PC-9 (cell line): ENCODE measurements around the gene IRX3. TPM values are rescaled to one million over a fixed set of nuclear protein-coding genes. Genes with fewer than 3 reads are reported as not detected.

Experiments
- BruUV-seq: library from RNA; stranded (reverse); fragments of 400-500 nt; replicated peaks from 2 replicates; lab custom pipeline; 2021; lab: Mats Ljungman, UMichigan
- CTCF ChIA-PET: fragments of 300-600 bp; sonication (Branson Sonifier 250); formaldehyde crosslinking; loops from one replicate; lab custom pipeline; 2022; ENCODE audit warnings: antibody characterized with exemption; lab: Charles Lee
- POLR2A ChIA-PET: fragments of 300-600 bp; sonication (Branson Sonifier 250); formaldehyde crosslinking; loops from one replicate; lab custom pipeline; 2022; ENCODE audit warnings: antibody characterized with exemption; ENCODE audit not compliant: unreplicated experiment; lab: Charles Lee
- DNase-seq, 2 experiments: peaks; one replicate each; pipeline versions ENCODE4 v3.0.0 to v3.0.0-alpha.2; 2015 to 2022; ENCODE audit warnings: mixed read lengths in 1 of 2
- H2AFZ ChIP-seq: fragments of 200-600 bp; sonication (generic); 2 replicates; pipeline ENCODE4 v1.8.1; 2017; ENCODE audit warnings: antibody characterized with exemption
- H3F3A ChIP-seq: fragments of 200-600 bp; sonication (generic); 2 replicates; pipeline ENCODE4 v1.8.1; 2017; ENCODE audit warnings: antibody characterized with exemption, mild to moderate bottlenecking, low read depth; ENCODE audit not compliant: insufficient read depth
- H3K27ac ChIP-seq: fragments of 200-600 bp; sonication (generic); 2 replicates; pipeline ENCODE4 v1.6.1; 2016; ENCODE audit warnings: mixed run types
- H3K27me3 ChIP-seq: fragments of 200-600 bp; sonication (generic); 2 replicates; pipeline ENCODE4 v1.6.1; 2016; ENCODE audit warnings: low read depth, mixed run types; ENCODE audit not compliant: insufficient read depth
- H3K36me3 ChIP-seq: fragments of 200-600 bp; sonication (generic); 2 replicates; pipeline ENCODE4 v1.6.1; 2016; ENCODE audit warnings: low read depth, mixed run types
- H3K4me1 ChIP-seq: fragments of 200-600 bp; sonication (generic); replicated peaks from 2 replicates; pipeline ENCODE4 v1.6.1; 2016; ENCODE audit warnings: mixed run types; ENCODE audit not compliant: insufficient read depth
- H3K4me2 ChIP-seq: fragments of 200-600 bp; sonication (generic); 2 replicates; pipeline ENCODE4 v1.6.1; 2017; ENCODE audit warnings: mixed run types
- H3K4me3 ChIP-seq: fragments of 200-600 bp; sonication (generic); 2 replicates; pipeline ENCODE4 v1.6.1; 2016; ENCODE audit warnings: mixed run types
- H3K79me2 ChIP-seq: fragments of 200-600 bp; sonication (generic); 2 replicates; pipeline ENCODE4 v1.6.1; 2017; ENCODE audit warnings: low read depth, mixed run types
- H3K9me2 ChIP-seq: fragments of 200-600 bp; sonication (generic); 2 replicates; pipeline ENCODE4 v1.8.1; 2017; ENCODE audit warnings: mild to moderate bottlenecking; ENCODE audit not compliant: insufficient read depth
- H3K9me3 ChIP-seq: fragments of 200-600 bp; sonication (generic); 2 replicates; pipeline ENCODE4 v1.8.1; 2016; ENCODE audit warnings: low read depth; ENCODE audit not compliant: insufficient read depth
- H4K20me1 ChIP-seq: fragments of 200-600 bp; sonication (generic); 2 replicates; pipeline ENCODE4 v1.8.1; 2017; ENCODE audit not compliant: insufficient read depth
- EZH2 ChIP-seq: fragments of 200-600 bp; sonication (generic); IDR thresholded peaks from 2 replicates; pipeline ENCODE4 v1.8.0; 2017; ENCODE audit warnings: antibody characterized with exemption, low read depth
- intact Hi-C: fragments of 100-400 bp; cut with micrococcal nuclease; formaldehyde crosslinking; loops from one replicate; pipeline ENCODE4 v1.10.0; 2022; ENCODE audit not compliant: unreplicated experiment
- total RNA-seq: library from RNA; stranded (reverse); gene quantifications from 2 replicates; pipeline ENCODE4 v1.2.3, GENCODE V29; 2021
- TF ChIP-seq, protein P1 (sequence below): fragments of 200-600 bp; sonication (generic); conservative IDR thresholded peaks from 2 replicates; pipeline ENCODE4 v1.6.1; 2017; ENCODE audit warnings: mixed run types, antibody characterized with exemption, mild to moderate bottlenecking, moderate library complexity

The IRX3 gene
- total RNA-seq, 1 experiment from 2014 or later: 13.1 TPM

GRCh38 chr16:54269461-54269860 is 17.1 kb downstream of the IRX3 start:
- H3K9me2 ChIP-seq: no peaks in the 10 kb centered on the region
- ChIA-PET POLR2A (no interaction called here), CTCF (no interaction called here)
- H3K36me3 ChIP-seq: no peaks in the 10 kb centered on the region
- TF ChIP-seq, protein P1, sequence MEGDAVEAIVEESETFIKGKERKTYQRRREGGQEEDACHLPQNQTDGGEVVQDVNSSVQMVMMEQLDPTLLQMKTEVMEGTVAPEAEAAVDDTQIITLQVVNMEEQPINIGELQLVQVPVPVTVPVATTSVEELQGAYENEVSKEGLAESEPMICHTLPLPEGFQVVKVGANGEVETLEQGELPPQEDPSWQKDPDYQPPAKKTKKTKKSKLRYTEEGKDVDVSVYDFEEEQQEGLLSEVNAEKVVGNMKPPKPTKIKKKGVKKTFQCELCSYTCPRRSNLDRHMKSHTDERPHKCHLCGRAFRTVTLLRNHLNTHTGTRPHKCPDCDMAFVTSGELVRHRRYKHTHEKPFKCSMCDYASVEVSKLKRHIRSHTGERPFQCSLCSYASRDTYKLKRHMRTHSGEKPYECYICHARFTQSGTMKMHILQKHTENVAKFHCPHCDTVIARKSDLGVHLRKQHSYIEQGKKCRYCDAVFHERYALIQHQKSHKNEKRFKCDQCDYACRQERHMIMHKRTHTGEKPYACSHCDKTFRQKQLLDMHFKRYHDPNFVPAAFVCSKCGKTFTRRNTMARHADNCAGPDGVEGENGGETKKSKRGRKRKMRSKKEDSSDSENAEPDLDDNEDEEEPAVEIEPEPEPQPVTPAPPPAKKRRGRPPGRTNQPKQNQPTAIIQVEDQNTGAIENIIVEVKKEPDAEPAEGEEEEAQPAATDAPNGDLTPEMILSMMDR: no peak
- TF ChIP-seq EZH2: no peak
- intact Hi-C loops: no loop called here
- no peak overlapping the region for H3K4me2 ChIP-seq
- H3K27ac ChIP-seq: no peak overlapping the region
- H3K9me3 ChIP-seq: no peaks in the 10 kb centered on the region
- no peak overlapping the region for H3K4me3 ChIP-seq
- no peaks in the 10 kb centered on the region for H3K27me3 ChIP-seq
- H3K79me2 ChIP-seq: no peaks in the 10 kb centered on the region
- BruUV-seq: no TSS peak
- DNase-seq: no peak
- peaks cover 13% of the 10 kb centered on the region; the same call in 1 of the 2 replicates for H3K4me1 ChIP-seq
- H4K20me1 ChIP-seq: no peaks in the 10 kb centered on the region
- no peak overlapping the region for H2AFZ ChIP-seq
- H3F3A ChIP-seq: peaks cover 9% of the 10 kb centered on the region; the same call in 1 of the 2 replicates

DNA sequence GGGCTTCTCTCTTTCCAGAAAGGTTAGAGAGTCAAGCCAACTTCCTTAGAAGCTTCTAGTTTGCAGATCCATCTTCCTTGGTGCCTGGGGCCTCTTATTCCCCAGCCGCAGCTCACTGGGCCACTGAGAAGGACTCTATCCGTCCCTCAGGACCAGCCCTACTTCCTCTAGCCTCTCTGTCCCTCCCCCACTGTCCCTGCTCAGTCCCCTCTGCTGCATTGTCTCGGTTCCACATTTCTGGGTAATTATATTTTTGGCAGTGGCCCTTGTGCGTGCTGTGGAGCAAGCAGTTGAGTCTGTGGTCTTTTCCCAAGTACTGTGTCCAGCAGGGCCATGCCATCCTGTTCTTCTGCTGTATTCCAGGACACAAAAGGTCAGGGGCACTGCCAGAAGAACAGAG is 17.8 kb downstream of the IRX3 start:
- Histone ChIP-seq H3K27me3 (no peaks in the 10 kb centered on the region), H2AFZ (no peak overlapping the region), H3K4me2 (no peak overlapping the region), H3K36me3 (no peaks in the 10 kb centered on the region), H3K79me2 (no peaks in the 10 kb centered on the region), H3K27ac (no peak overlapping the region), H3F3A (peaks cover 9% of the 10 kb centered on the region; the same call in 1 of the 2 replicates), H3K9me3 (no peaks in the 10 kb centered on the region), H3K4me1 (peaks cover 13% of the 10 kb centered on the region; the same call in 1 of the 2 replicates), H4K20me1 (no peaks in the 10 kb centered on the region), H3K4me3 (no peak overlapping the region), H3K9me2 (no peaks in the 10 kb centered on the region)
- TF ChIP-seq EZH2: no peak
- TF ChIP-seq, protein P1: no peak
- POLR2A ChIA-PET: no interaction called here
- intact Hi-C loops: no loop called here
- DNase-seq: no peak
- no TSS peak for BruUV-seq
- CTCF ChIA-PET: no interaction called here

DNA sequence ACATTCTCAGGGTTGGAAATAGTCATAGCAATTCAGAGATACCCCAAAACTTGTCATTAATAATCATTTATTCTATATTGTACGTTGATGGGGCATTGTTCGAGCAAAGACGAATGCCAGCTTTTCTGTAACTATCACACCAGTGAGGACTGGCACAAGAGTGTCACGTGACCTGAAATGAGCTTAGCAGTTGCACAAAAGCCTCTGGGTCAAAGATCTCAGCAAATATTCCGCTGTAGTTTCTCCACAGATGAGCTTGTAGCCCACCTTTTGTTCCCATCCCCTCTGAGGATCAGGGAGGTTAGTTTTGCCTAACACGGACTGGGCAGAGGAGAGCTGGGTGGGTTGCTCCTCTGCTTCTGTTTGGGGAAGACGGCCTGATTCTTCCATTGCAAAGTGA is 18.2 kb downstream of the IRX3 start:
- no peak for DNase-seq
- H3K9me2 ChIP-seq: no peaks in the 10 kb centered on the region
- H3K4me3 ChIP-seq: no peak overlapping the region
- peaks cover 13% of the 10 kb centered on the region; the same call in 1 of the 2 replicates for H3K4me1 ChIP-seq
- no peaks in the 10 kb centered on the region for H3K27me3 ChIP-seq
- H2AFZ ChIP-seq: no peak overlapping the region
- no peaks in the 10 kb centered on the region for H3K36me3 ChIP-seq
- no peak overlapping the region for H3K4me2 ChIP-seq
- BruUV-seq: no TSS peak
- H3K27ac ChIP-seq: no peak overlapping the region
- ChIA-PET POLR2A (no interaction called here), CTCF (no interaction called here)
- H3K79me2 ChIP-seq: no peaks in the 10 kb centered on the region
- H4K20me1 ChIP-seq: no peaks in the 10 kb centered on the region
- no peak for TF ChIP-seq EZH2
- TF ChIP-seq, protein P1: no peak
- intact Hi-C loops: no loop called here
- no peaks in the 10 kb centered on the region for H3K9me3 ChIP-seq
- peaks cover 9% of the 10 kb centered on the region; the same call in 1 of the 2 replicates for H3F3A ChIP-seq
